ENCODE measurements around the gene KLK15.

GRCh38 chr19:50777261-50777660 is 56.1 kb downstream of the KLK15 start:
- TF ChIP-seq, protein P1, sequence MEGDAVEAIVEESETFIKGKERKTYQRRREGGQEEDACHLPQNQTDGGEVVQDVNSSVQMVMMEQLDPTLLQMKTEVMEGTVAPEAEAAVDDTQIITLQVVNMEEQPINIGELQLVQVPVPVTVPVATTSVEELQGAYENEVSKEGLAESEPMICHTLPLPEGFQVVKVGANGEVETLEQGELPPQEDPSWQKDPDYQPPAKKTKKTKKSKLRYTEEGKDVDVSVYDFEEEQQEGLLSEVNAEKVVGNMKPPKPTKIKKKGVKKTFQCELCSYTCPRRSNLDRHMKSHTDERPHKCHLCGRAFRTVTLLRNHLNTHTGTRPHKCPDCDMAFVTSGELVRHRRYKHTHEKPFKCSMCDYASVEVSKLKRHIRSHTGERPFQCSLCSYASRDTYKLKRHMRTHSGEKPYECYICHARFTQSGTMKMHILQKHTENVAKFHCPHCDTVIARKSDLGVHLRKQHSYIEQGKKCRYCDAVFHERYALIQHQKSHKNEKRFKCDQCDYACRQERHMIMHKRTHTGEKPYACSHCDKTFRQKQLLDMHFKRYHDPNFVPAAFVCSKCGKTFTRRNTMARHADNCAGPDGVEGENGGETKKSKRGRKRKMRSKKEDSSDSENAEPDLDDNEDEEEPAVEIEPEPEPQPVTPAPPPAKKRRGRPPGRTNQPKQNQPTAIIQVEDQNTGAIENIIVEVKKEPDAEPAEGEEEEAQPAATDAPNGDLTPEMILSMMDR (IDR thresholded peaks at IDR 0.05) = no peak
- TF ChIP-seq POLR2A (IDR thresholded peaks at IDR 0.05) = no peak
